SK-N-SH (cell line): Measurements from ENCODE around the gene TBXAS1. TPM values are rescaled to one million over a fixed set of nuclear protein-coding genes. Genes with fewer than 3 reads are reported as not detected.

ENCODE experiments used
- CTCF ChIA-PET: fragments of 300-600, 350-600 bp; formaldehyde crosslinking; extraction: SDS; loops from one replicate; lab custom pipeline; 2021; lab: Yijun Ruan, JAX
- POLR2A ChIA-PET: fragments of 350-600 bp; sonication (Branson Sonifier 250); formaldehyde crosslinking; extraction: SDS; loops from one replicate; lab custom pipeline; 2020; ENCODE audit warnings: antibody characterized with exemption, inconsistent platforms; lab: Yijun Ruan, JAX
- DNase-seq: peaks from one replicate; pipeline ENCODE4 v3.0.0; 2012
- H2AFZ ChIP-seq: fragments of 200-600 bp; sonication (generic); 2 replicates; pipeline ENCODE4 v1.8.1; 2016; ENCODE audit warnings: antibody characterized with exemption, mild to moderate bottlenecking, low read depth
- H3F3A ChIP-seq: fragments of 200-600 bp; sonication (generic); replicated peaks from 2 replicates; pipeline ENCODE3; 2016; ENCODE audit warnings: antibody characterized with exemption, mild to moderate bottlenecking; ENCODE audit not compliant: insufficient read depth
- H3K27ac ChIP-seq, 2 experiments: fragments of 200-500 bp in 1 of 2; fragments of 200-600 bp in 1 of 2; sonication (Bioruptor generic) in 1 of 2; sonication (generic), shearing (Covaris generic) in 1 of 2; 2 replicates each; pipeline versions ENCODE4 v1.5.1 to v1.6.1; 2014 to 2016; ENCODE audit warnings: low read depth in 2 of 2, inconsistent platforms in 1 of 2, low read length in 1 of 2, mild to moderate bottlenecking in 1 of 2, mixed read lengths in 1 of 2
- H3K27me3 ChIP-seq: fragments of 200-600 bp; sonication (generic), shearing (Covaris generic); 2 replicates; pipeline ENCODE4 v1.6.1; 2016; ENCODE audit warnings: mixed run types; ENCODE audit not compliant: insufficient read depth
- H3K36me3 ChIP-seq, 2 experiments: fragments of 200-500 bp in 1 of 2; fragments of 200-600 bp in 1 of 2; sonication (Bioruptor generic) in 1 of 2; sonication (generic) in 1 of 2; replicated peaks in 1 of 2; 2 replicates each; pipeline versions ENCODE3 to v1.5.1; 2014 to 2016; ENCODE audit warnings: low read length in 1 of 2, mild to moderate bottlenecking in 1 of 2; ENCODE audit not compliant: insufficient read depth in 2 of 2, control insufficient read depth in 1 of 2
- H3K4me1 ChIP-seq, 2 experiments: fragments of 200-500 bp in 1 of 2; fragments of 200-600 bp in 1 of 2; sonication (Bioruptor generic) in 1 of 2; sonication (generic), shearing (Covaris generic) in 1 of 2; 2 replicates each; pipeline versions ENCODE4 v1.5.1 to v1.6.1; 2014 to 2016; ENCODE audit warnings: low read depth in 1 of 2, low read length in 1 of 2, mixed run types in 1 of 2; ENCODE audit not compliant: insufficient read depth in 2 of 2, control insufficient read depth in 1 of 2
- H3K4me2 ChIP-seq: fragments of 200-600 bp; sonication (generic), shearing (Covaris generic); 2 replicates; pipeline ENCODE4 v1.6.1; 2017; ENCODE audit warnings: mixed run types
- H3K4me3 ChIP-seq, 2 experiments: fragments of 200-500 bp in 1 of 2; fragments of 200-600 bp in 1 of 2; sonication (Bioruptor generic) in 1 of 2; sonication (generic), shearing (Covaris generic) in 1 of 2; 2 replicates each; pipeline versions ENCODE4 v1.5.1 to v1.8.1; 2014 to 2016; ENCODE audit warnings: low read depth in 2 of 2, inconsistent platforms in 1 of 2, low read length in 1 of 2, mild to moderate bottlenecking in 1 of 2, mixed read lengths in 1 of 2, moderate library complexity in 1 of 2
- H3K79me2 ChIP-seq: fragments of 200-600 bp; sonication (generic); 2 replicates; pipeline ENCODE4 v1.8.1; 2017; ENCODE audit warnings: mild to moderate bottlenecking; ENCODE audit not compliant: insufficient read depth
- H3K9ac ChIP-seq: fragments of 200-600 bp; sonication (generic); 2 replicates; pipeline ENCODE4 v1.6.1; 2017; ENCODE audit warnings: mixed run types
- H3K9me2 ChIP-seq: fragments of 200-600 bp; sonication (generic); 2 replicates; pipeline ENCODE4 v1.6.1; 2017; ENCODE audit warnings: mixed run types
- H3K9me3 ChIP-seq: fragments of 200-600 bp; sonication (generic); 2 replicates; pipeline ENCODE4 v1.6.1; 2017; ENCODE audit warnings: mixed run types, mild to moderate bottlenecking, moderate library complexity
- H4K20me1 ChIP-seq: fragments of 200-600 bp; sonication (generic); 2 replicates; pipeline ENCODE4 v1.6.1; 2017; ENCODE audit warnings: mild to moderate bottlenecking, mixed run types; ENCODE audit not compliant: insufficient read depth
- CHD2 ChIP-seq: fragments of 150-350 bp; IDR thresholded peaks from 2 replicates; pipeline ENCODE4 v1.6.1; 2018; ENCODE audit warnings: low read length; ENCODE audit not compliant: partially characterized antibody
- ELF1 ChIP-seq: IDR thresholded peaks from 2 replicates; pipeline ENCODE4 v1.4.0; 2012
- FOXJ3 ChIP-seq: sonication (generic); formaldehyde crosslinking; IDR thresholded peaks from 2 replicates; pipeline ENCODE4 v1.5.1; 2020; ENCODE audit warnings: mild to moderate bottlenecking, missing genetic modification reagents
- GABPA ChIP-seq: IDR thresholded peaks from 2 replicates; pipeline ENCODE4 v1.4.0; 2012; ENCODE audit warnings: low read depth, mild to moderate bottlenecking
- MXI1 ChIP-seq: IDR thresholded peaks from 2 replicates; pipeline ENCODE4 v1.6.1; 2012; ENCODE audit warnings: mild to moderate bottlenecking, low read depth, low read length, improper control_type of control experiment
- RXRA ChIP-seq: IDR thresholded peaks from 2 replicates; pipeline ENCODE4 v1.4.0; 2012; ENCODE audit warnings: low read depth, mild to moderate bottlenecking, borderline replicate concordance
- SMC3 ChIP-seq: IDR thresholded peaks from 2 replicates; pipeline ENCODE4 v1.6.1; 2012; ENCODE audit warnings: low read depth, low read length, improper control_type of control experiment
- WGBS: methylation state at CpG from one replicate; pipeline ENCODE4 v1.1.6; 2017; ENCODE audit warnings: low lambda C conversion rate; 5-methylcytosine and 5-hydroxymethylcytosine counted together
- polyA plus RNA-seq, 3 experiments: library from polyadenylated mRNA; depleted of rRNA; stranded (reverse); fragments of >200 nt; gene quantifications; 2 replicates each; pipeline ENCODE4 v1.2.3, GENCODE V29; 2012
- TF ChIP-seq, protein P1 (sequence below): IDR thresholded peaks from 2 replicates; pipeline ENCODE4 v1.4.0; 2012; ENCODE audit warnings: low read depth, borderline replicate concordance
- TF ChIP-seq, protein P2 (sequence below): fragments of 200-600 bp; sonication (generic); IDR thresholded peaks from 2 replicates; pipeline ENCODE4 v1.6.1; 2017; ENCODE audit warnings: antibody characterized with exemption, mild to moderate bottlenecking, moderate library complexity
- TF ChIP-seq, protein P3 (sequence below): IDR thresholded peaks from 2 replicates; pipeline ENCODE4 v1.6.1; 2012; ENCODE audit warnings: mild to moderate bottlenecking, low read depth, low read length, moderate library complexity

Gene TBXAS1
- polyA plus RNA-seq, 1 of the 3 experiments (the other 2 are of a cell fraction), result 4.4 TPM

DNA sequence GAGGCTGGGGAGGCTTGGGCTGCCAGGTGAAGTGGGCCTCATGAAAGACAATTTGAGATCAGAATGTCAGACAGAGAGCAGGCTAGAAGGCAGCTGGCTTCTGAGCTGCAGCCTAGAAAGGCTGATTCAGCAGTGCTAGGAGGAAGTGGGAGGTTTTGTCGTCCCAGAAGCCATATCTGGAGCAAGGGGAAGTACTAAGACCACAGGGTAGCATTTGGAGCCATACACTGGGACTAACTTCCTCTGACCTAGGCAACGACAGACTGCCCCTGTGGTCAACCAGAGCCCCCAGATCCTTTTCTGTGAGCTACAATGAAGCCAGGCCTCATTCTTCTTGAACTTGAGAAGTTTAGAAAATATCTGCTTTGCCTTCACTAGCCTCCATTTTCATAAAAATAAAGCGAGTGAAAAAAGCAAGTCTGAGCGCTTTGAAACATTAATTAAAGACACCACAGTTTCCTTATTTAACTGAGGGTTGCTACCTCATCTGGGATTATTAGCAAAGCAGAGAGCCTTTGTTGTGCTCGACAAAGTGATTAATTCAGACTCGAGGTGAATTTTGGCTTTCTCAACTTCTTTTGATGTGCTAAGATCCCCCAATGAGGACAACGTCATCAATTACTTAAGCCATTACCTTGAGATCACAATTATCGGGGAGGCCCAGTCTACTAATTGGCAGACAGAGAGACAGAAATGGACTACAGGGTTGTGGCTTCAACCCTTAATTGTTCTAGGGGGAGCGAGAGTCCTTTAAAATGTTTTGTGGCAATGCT, 26.6 kb downstream of the TBXAS1 start:
- Histone ChIP-seq H3K9me2 (no peaks in the 10 kb centered on the region), H3K79me2 (no peaks in the 10 kb centered on the region), H3K4me3 (no peak overlapping the region), H3K27me3 (peaks cover 6% of the 10 kb centered on the region; the same call in 1 of the 2 replicates), H2AFZ (no peak overlapping the region), H3K9me3 (no peaks in the 10 kb centered on the region), H3F3A (no peaks in the 10 kb centered on the region), H3K36me3 (no peaks in the 10 kb centered on the region), H3K9ac (no peak overlapping the region), H3K4me1 (no peaks in the 10 kb centered on the region), H4K20me1 (no peaks in the 10 kb centered on the region), H3K4me2 (no peak overlapping the region), H3K27ac (no peak overlapping the region)
- no peak for DNase-seq
- WGBS, result 70% methylated on average over 9 of the region's 9 CpGs
- CTCF ChIA-PET, result no interaction called here
- POLR2A ChIA-PET, result no interaction called here
- TF ChIP-seq SMC3 (no peak), ELF1 (no peak), MXI1 (no peak), FOXJ3 (CRISPR knock-in tag) (no peak), CHD2 (no peak), RXRA (no peak), GABPA (no peak)
- TF ChIP-seq, protein P1, sequence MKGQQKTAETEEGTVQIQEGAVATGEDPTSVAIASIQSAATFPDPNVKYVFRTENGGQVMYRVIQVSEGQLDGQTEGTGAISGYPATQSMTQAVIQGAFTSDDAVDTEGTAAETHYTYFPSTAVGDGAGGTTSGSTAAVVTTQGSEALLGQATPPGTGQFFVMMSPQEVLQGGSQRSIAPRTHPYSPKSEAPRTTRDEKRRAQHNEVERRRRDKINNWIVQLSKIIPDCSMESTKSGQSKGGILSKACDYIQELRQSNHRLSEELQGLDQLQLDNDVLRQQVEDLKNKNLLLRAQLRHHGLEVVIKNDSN, result no peak
- TF ChIP-seq, protein P2, sequence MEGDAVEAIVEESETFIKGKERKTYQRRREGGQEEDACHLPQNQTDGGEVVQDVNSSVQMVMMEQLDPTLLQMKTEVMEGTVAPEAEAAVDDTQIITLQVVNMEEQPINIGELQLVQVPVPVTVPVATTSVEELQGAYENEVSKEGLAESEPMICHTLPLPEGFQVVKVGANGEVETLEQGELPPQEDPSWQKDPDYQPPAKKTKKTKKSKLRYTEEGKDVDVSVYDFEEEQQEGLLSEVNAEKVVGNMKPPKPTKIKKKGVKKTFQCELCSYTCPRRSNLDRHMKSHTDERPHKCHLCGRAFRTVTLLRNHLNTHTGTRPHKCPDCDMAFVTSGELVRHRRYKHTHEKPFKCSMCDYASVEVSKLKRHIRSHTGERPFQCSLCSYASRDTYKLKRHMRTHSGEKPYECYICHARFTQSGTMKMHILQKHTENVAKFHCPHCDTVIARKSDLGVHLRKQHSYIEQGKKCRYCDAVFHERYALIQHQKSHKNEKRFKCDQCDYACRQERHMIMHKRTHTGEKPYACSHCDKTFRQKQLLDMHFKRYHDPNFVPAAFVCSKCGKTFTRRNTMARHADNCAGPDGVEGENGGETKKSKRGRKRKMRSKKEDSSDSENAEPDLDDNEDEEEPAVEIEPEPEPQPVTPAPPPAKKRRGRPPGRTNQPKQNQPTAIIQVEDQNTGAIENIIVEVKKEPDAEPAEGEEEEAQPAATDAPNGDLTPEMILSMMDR, result no peak
- TF ChIP-seq, protein P3, sequence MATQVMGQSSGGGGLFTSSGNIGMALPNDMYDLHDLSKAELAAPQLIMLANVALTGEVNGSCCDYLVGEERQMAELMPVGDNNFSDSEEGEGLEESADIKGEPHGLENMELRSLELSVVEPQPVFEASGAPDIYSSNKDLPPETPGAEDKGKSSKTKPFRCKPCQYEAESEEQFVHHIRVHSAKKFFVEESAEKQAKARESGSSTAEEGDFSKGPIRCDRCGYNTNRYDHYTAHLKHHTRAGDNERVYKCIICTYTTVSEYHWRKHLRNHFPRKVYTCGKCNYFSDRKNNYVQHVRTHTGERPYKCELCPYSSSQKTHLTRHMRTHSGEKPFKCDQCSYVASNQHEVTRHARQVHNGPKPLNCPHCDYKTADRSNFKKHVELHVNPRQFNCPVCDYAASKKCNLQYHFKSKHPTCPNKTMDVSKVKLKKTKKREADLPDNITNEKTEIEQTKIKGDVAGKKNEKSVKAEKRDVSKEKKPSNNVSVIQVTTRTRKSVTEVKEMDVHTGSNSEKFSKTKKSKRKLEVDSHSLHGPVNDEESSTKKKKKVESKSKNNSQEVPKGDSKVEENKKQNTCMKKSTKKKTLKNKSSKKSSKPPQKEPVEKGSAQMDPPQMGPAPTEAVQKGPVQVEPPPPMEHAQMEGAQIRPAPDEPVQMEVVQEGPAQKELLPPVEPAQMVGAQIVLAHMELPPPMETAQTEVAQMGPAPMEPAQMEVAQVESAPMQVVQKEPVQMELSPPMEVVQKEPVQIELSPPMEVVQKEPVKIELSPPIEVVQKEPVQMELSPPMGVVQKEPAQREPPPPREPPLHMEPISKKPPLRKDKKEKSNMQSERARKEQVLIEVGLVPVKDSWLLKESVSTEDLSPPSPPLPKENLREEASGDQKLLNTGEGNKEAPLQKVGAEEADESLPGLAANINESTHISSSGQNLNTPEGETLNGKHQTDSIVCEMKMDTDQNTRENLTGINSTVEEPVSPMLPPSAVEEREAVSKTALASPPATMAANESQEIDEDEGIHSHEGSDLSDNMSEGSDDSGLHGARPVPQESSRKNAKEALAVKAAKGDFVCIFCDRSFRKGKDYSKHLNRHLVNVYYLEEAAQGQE, result no peak
